HepG2 (cell line): ENCODE data around the gene SLC5A10. TPM values are rescaled to one million over a fixed set of nuclear protein-coding genes. Genes with fewer than 3 reads are reported as not detected.

Source experiments
- ATRX ChIP-seq: sonication (generic); formaldehyde crosslinking; IDR thresholded peaks from 2 replicates; pipeline ENCODE4 v1.4.0; 2020; ENCODE audit warnings: missing genetic modification reagents, borderline replicate concordance
- GATAD2A ChIP-seq: IDR thresholded peaks from 2 replicates; pipeline ENCODE4 v1.6.1; 2016
- HNF4A ChIP-seq: sonication (generic); formaldehyde crosslinking; IDR thresholded peaks from 2 replicates; pipeline ENCODE4 v1.4.0; 2020; ENCODE audit warnings: missing genetic modification reagents
- HOXA5 ChIP-seq: sonication (generic); formaldehyde crosslinking; IDR thresholded peaks from 2 replicates; pipeline ENCODE4 v1.4.0; 2020; ENCODE audit warnings: missing genetic modification reagents
- HOXA7 ChIP-seq: sonication (generic); formaldehyde crosslinking; IDR thresholded peaks from 2 replicates; pipeline ENCODE4 v1.8.1; 2022; ENCODE audit warnings: mild to moderate bottlenecking, missing genetic modification reagents, moderate library complexity
- IRF1 ChIP-seq: sonication (generic); formaldehyde crosslinking; IDR thresholded peaks from 2 replicates; pipeline ENCODE4 v1.4.0; 2020; ENCODE audit warnings: low read depth, mild to moderate bottlenecking, missing genetic modification reagents
- KDM5B ChIP-seq: sonication (generic); formaldehyde crosslinking; IDR thresholded peaks from 2 replicates; pipeline ENCODE4 v1.4.0; 2020; ENCODE audit warnings: missing genetic modification reagents, mild to moderate bottlenecking, borderline replicate concordance
- PAWR ChIP-seq: sonication (generic); formaldehyde crosslinking; IDR thresholded peaks from 2 replicates; pipeline ENCODE4 v1.4.0; 2020; ENCODE audit warnings: missing genetic modification reagents, mild to moderate bottlenecking, borderline replicate concordance
- REPIN1 ChIP-seq: sonication (generic); formaldehyde crosslinking; IDR thresholded peaks from 2 replicates; pipeline ENCODE4 v1.8.0; 2022; ENCODE audit warnings: missing genetic modification reagents, low read depth, mild to moderate bottlenecking, borderline replicate concordance
- RNF219 ChIP-seq: sonication (generic); formaldehyde crosslinking; IDR thresholded peaks from 2 replicates; pipeline ENCODE4 v1.5.0; 2020; ENCODE audit warnings: mild to moderate bottlenecking, missing genetic modification reagents
- TEAD3 ChIP-seq: optimal IDR thresholded peaks from 2 replicates; pipeline ENCODE3; 2016; ENCODE audit warnings: borderline replicate concordance
- TFDP2 ChIP-seq: sonication (generic); formaldehyde crosslinking; IDR thresholded peaks from 2 replicates; pipeline ENCODE4 v1.4.0; 2020; ENCODE audit warnings: missing genetic modification reagents
- ZBTB33 ChIP-seq: sonication (generic); formaldehyde crosslinking; IDR thresholded peaks from 2 replicates; pipeline ENCODE4 v1.4.0; 2020; ENCODE audit warnings: missing genetic modification reagents
- ZBTB34 ChIP-seq: sonication (generic); formaldehyde crosslinking; IDR thresholded peaks from 2 replicates; pipeline ENCODE4 v1.8.0; 2022; ENCODE audit warnings: mild to moderate bottlenecking, missing genetic modification reagents
- ZBTB7A ChIP-seq: sonication (generic); formaldehyde crosslinking; IDR thresholded peaks from 2 replicates; pipeline ENCODE4 v1.8.0; 2022; ENCODE audit warnings: mild to moderate bottlenecking, missing genetic modification reagents
- ZFX ChIP-seq: sonication (generic); formaldehyde crosslinking; IDR thresholded peaks from 2 replicates; pipeline ENCODE4 v1.4.0; 2020; ENCODE audit warnings: mild to moderate bottlenecking, low read depth, missing genetic modification reagents, moderate library complexity
- ZKSCAN5 ChIP-seq: sonication (generic); formaldehyde crosslinking; IDR thresholded peaks from 2 replicates; pipeline ENCODE4 v1.5.1; 2020; ENCODE audit warnings: mild to moderate bottlenecking, missing genetic modification reagents
- ZNF10 ChIP-seq: sonication (generic); formaldehyde crosslinking; IDR thresholded peaks from 2 replicates; pipeline ENCODE4 v1.4.0; 2020; ENCODE audit warnings: mild to moderate bottlenecking, low read depth, missing genetic modification reagents, borderline replicate concordance
- ZNF431 ChIP-seq: sonication (generic); formaldehyde crosslinking; IDR thresholded peaks from 2 replicates; pipeline ENCODE4 v1.9.0; 2022; ENCODE audit warnings: missing genetic modification reagents, low read depth, mild to moderate bottlenecking, borderline replicate concordance
- ZNF484 ChIP-seq: sonication (generic); formaldehyde crosslinking; IDR thresholded peaks from 2 replicates; pipeline ENCODE4 v1.5.1; 2020; ENCODE audit warnings: mild to moderate bottlenecking, low read depth, missing genetic modification reagents, borderline replicate concordance
- ZNF598 ChIP-seq: sonication (generic); formaldehyde crosslinking; IDR thresholded peaks from 2 replicates; pipeline ENCODE4 v1.5.1; 2020; ENCODE audit warnings: mild to moderate bottlenecking, missing genetic modification reagents, borderline replicate concordance
- ZNF703 ChIP-seq: sonication (generic); formaldehyde crosslinking; IDR thresholded peaks from 2 replicates; pipeline ENCODE4 v1.5.1; 2020; ENCODE audit warnings: missing genetic modification reagents, mild to moderate bottlenecking, moderate library complexity, borderline replicate concordance
- ZSCAN29 ChIP-seq: sonication (generic); formaldehyde crosslinking; conservative IDR thresholded peaks from 2 replicates; pipeline ENCODE4 v1.4.0; 2020; ENCODE audit warnings: mild to moderate bottlenecking, missing genetic modification reagents
- polyA plus RNA-seq, 8 experiments: library from polyadenylated mRNA; depleted of rRNA in 3 of 8; stranded (reverse) in 7 of 8; unstranded in 1 of 8; fragments of >200 nt; fragmentation: Illumina TruSeq in 4 of 8; extraction: Trizol in 4 of 8; gene quantifications; 2 replicates each; pipeline versions ENCODE4 v1.2.1 to v1.2.3, GENCODE V29; 2011 to 2016; ENCODE audit warnings: low read depth in 4 of 8, missing spikeins in 1 of 8, mixed read lengths in 1 of 8; ENCODE audit not compliant: insufficient read depth in 1 of 8
- total RNA-seq, 5 experiments: library from RNA; depleted of rRNA; stranded (reverse); fragments of >200 nt; fragmentation: Illumina TruSeq; extraction: Trizol; gene quantifications; 2 replicates each; pipeline ENCODE4 v1.2.3, GENCODE V29; 2016; ENCODE audit warnings: low read depth in 1 of 5

The SLC5A10 gene
- total and polyA plus RNA-seq, 2 of the 13 experiments (the other 11 are each of a cell fraction or from before 2014, with no cell fraction given) = 0.05 TPM; not detected in 1

- TF ChIP-seq RNF219 (CRISPR knock-in tag) (no peak), ZKSCAN5 (CRISPR knock-in tag) (no peak), TEAD3 (CRISPR knock-in tag) (peak; percentile 27), HNF4A (CRISPR knock-in tag) (peak; percentile 85), HOXA5 (CRISPR knock-in tag) (no peak), ZBTB33 (no peak), KDM5B (CRISPR knock-in tag) (no peak), ATRX (CRISPR knock-in tag) (no peak), TFDP2 (CRISPR knock-in tag) (no peak), GATAD2A (CRISPR knock-in tag) (peak; percentile 54; the same call in 1 of the 2 replicates), HOXA7 (CRISPR knock-in tag) (no peak), ZFX (CRISPR knock-in tag) (no peak), ZNF598 (CRISPR knock-in tag) (0 out of 2 replicates have a peak, but pooled peaks have one; percentile 34), PAWR (CRISPR knock-in tag) (no peak), ZBTB7A (CRISPR knock-in tag) (no peak), ZNF10 (CRISPR knock-in tag) (no peak), ZNF703 (CRISPR knock-in tag) (no peak), ZSCAN29 (no peak), ZNF431 (no peak), REPIN1 (CRISPR knock-in tag) (no peak), IRF1 (no peak), ZBTB34 (CRISPR knock-in tag) (no peak), ZNF484 (CRISPR knock-in tag) (no peak)
These were observed 32.0 kb upstream of the SLC5A10 start (continued) for GRCh38 chr17:18919963-18920362.
